Measurements from ENCODE around the gene C16orf78.

C16orf78 gene

GRCh38 chr16:49437344-49437743 lies 63.7 kb downstream of the C16orf78 start:
- DNase-seq, result no peak

- no peak for DNase-seq
Observed at GRCh38 chr16:49439050-49439449, 65.4 kb downstream of the C16orf78 start.

GRCh38 chr16:49439676-49440075 lies 66.1 kb downstream of the C16orf78 start:
- no peak for DNase-seq

DNA sequence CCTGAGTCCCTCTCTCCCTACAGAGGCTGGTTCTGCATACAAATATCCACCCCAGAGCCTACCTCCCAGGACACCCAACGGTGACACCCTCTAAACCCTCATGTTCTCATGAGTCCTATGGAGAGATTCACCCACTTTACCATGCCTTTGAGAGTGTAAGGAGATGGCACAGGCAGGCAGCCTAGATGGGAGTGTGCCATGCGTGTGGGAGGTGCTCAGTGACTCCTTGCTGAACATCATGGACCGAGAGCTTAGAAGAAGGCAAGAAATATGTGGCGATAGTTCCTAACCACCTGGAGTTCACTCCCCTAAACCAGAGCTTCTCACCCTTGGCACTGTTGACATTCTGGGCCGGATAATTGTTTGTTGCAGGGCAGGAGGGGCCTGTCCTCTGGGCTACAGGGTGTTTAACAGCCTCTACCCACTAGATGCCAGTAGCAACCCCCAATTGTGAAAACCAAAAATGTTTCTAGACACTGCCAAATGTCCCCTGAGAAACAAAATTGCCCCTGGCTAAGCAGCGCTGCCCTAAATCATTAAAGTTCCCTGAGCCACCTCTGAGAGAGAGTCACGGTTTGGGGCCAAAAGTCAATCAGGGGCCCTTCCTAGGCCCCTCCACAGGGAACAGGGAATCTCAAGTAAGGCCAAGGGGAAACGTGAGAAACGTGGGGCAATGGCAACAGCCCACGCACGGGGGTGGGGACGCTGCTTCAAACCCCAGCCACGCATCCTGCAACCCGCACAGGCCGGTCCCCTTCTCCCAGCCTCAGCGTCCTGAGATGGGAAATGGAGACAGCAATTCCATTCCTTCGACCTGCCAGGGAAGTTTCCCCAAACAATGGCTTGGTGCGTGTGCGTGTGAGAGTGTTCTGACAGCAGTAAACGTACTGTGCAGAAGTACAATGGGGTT lies 66.8 kb downstream of the C16orf78 start:
- peak; percentile 14 for DNase-seq

- DNase-seq, result no peak
Observed at GRCh38 chr16:49441366-49441780, 67.8 kb downstream of the C16orf78 start.

- DNase-seq, result no peak
Observed at GRCh38 chr16:49442805-49443204, 69.2 kb downstream of the C16orf78 start.

- DNase-seq, result no peak
Observed at GRCh38 chr16:49443576-49443975, 70.0 kb downstream of the C16orf78 start.

DNA sequence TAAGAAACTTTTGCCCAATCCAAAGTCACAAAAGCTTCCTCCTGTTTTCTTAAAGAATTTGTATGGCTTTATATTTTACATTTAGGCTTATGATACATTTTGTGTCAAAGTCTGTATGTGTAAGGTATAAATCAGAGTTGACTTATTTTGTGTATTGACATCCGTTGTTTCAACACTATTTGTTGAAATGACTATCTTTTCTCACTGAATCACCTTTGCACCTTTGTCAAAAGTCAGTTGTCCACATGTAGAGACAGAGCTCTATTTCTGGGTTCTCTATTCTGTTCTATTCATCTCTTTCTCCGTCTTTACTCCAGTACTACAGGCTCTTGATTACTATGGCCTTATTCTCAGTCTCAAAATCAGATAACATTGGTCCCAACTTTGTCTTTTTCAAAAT lies 73.2 kb downstream of the C16orf78 start:
- DNase-seq, result no peak
